HG02571 (cell line): ENCODE results near the gene ANKRD16.

Source experiments
- ATAC-seq: cut with Tn5 transposase; IDR thresholded peaks from one replicate; pipeline ENCODE4 v1.9.1; 2021; ENCODE audit warnings: mild to moderate bottlenecking, moderate library complexity; ENCODE audit not compliant: unreplicated experiment

ANKRD16 gene

DNA sequence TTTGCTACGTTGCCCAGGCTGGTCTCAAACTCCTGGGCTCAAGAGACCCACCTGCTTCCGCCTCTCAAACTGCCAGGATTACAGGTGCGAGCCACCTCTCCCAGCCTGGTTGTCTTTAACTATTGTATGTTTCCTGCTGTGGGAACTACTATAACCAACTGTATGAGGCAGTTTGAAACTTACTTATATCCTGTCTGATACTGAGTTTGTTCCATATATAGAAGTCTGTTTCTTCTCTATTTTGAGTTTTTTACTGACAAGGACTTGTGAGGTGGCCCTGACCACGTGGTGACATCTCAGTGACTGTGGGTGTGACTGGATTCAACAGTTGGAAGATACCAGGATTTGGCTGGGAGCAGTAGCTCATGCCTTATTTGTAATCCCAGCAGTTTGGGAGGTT, 14.5 kb upstream of the ANKRD16 start:
- ATAC-seq: peak; percentile 89

DNA sequence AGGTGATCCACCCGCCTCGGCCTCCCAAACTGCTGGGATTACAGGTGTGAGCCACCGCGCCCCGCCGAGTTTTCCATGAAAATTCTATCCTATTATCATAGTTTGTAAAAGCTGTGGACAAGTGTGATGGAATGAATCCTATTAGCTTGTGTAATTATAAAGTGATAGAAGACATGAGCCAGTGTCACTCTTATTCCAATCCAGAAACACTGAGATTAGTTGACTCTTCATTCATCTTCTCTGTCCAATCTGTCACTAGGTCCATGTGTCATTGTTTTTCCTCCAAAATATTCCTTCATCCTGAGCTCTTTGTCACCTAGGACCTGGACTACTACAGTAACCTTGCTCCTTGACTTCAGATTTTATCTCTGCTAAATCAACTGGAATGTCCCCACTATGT, 13.9 kb upstream of the ANKRD16 start:
- ATAC-seq: no peak

DNA sequence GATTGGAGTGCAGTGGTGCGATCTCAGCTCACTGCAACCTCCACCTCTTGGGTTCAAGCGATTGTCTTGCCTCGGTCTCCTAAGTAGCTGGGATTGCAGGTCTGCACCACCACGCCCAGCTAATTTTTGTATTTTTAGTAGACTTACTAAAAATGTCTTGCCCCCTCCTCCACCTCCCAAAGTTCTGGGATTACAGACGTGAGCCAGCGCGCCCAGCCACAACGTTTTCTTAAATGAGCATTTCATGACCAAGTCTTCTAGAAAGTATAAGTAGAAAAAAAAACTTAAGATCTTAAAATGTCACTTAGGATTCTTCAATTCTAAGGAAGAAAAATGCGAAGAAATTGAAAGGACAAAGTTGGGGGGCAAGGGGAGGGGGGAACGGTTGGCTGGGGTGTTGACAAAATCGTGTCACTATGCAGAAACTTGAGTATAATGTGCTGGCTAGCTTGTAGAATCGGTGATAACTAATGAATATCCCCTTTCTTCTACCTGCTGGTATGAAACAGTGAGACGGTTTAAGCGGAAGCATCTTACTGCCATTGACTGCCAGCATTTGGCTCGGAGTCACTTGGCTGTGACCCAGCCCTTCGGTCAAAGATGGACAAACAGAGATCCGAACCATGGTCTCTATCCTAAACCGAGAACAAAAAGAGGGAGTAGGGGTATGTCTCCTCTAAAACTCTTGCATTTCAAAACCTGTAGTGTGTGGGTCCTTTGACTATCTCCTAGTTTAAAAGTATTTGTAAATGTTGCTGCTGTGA, 13.0 kb upstream of the ANKRD16 start:
- ATAC-seq: no peak

DNA sequence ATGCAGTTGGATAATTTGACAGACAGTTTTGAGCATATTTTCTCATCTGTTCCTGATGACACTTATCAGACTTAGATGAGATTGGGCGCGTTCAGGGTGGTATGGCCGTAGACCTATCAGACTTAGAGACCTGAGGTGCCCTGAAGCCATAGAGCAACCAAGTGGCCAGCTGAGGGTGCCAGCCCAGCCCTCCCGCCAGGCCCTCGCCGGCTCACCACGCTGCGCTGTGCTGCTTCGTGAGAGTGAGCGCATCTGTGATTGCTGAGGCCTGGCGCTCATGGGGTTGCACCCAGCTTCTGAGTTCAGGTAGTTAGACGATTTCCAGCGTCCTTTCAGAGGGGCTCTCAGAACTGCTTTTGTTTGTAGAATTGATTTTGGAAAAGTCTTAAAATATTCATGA, 10.6 kb upstream of the ANKRD16 start:
- no peak for ATAC-seq

DNA sequence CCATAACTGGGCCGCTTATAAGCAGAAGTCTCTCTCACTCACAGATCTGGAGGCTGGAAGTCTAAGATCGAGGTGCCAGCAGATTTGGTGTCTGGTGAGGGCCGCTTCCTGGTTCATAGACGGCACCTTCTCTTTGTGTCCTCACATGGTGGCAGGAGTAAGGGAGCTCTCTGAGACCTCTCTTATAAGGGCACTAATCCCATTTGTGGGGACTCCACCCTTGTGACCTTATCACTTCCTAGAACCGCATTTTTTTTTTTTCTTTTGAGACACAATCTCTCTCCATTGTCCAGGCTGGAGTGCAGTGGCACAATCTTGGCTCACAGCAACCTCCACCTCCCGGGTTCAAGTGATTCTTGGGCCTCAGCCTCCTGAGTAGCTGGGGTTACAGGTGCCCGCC, 8.5 kb upstream of the ANKRD16 start:
- no peak for ATAC-seq

DNA sequence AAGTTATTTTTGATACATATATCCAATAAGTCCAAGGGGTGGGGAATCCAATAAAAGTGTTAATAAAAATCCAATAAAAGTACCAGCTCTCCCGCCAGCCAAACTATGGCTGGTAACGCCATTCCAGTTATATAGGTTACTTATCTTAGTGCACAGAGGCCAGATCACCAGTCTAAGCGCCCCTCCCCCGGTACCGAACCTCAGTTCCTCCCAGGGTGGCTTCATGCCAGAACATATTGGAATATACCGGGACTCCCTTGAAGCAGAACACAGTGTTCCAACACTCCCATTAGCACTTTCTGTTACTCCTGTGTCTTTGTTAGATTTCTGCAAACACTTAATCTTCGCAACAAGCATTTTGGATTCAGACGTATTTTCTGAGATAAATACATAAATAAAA, 7.8 kb upstream of the ANKRD16 start:
- ATAC-seq: no peak

DNA sequence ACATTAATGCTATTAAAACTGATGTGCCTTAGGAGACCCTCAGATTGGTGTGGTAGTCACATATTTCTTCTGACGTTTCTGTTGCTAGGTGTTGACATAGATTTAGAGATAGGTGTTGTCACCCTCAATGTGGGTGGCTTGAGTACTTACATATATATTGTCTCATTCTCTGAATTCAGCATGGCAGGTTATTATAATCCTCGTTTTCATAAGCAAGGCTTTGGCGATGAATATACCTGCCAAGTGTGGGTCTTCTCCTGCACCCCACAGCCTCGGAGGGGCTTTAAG, 7.3 kb upstream of the ANKRD16 start:
- no peak for ATAC-seq

DNA sequence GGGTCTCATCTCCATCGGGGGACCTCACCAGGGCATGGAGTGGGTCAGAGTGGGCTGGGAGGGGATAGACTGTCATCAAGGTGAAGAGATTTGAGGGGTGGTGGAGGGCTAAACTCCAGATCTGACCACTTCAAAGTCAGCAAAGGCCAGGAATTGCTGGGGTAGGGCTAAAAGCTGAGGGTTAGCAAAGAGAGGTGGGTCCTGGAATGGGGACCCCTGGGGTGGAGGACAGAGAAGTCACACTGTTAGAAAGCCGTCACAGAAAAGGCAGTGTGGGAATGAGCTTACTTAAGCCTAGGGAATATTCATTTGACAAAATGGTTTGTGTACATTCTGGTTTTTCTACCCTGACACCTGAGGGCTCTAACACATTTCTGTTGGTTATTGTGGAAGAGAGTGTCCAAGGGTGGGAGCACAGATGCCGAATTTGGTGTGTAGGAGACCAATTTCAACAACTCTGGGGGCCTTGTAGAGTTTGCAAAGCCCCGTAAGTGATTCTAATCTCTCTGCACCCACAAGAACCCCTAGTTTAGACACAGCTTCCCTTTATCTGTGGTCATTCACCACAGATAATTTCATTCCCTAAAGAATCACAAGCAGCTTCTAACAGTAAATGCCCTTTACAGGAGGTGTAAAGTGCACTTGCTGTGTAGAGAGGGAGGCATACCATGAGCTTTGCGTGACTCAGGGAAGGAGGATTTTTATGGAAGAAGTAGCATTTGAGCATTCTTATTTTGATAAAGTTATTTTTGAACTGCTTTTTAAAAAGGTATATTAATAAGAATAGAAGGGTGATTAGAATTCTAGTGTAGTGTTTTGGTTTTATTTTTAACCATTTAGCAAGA, 6.7 kb upstream of the ANKRD16 start:
- peak; percentile 23 for ATAC-seq

DNA sequence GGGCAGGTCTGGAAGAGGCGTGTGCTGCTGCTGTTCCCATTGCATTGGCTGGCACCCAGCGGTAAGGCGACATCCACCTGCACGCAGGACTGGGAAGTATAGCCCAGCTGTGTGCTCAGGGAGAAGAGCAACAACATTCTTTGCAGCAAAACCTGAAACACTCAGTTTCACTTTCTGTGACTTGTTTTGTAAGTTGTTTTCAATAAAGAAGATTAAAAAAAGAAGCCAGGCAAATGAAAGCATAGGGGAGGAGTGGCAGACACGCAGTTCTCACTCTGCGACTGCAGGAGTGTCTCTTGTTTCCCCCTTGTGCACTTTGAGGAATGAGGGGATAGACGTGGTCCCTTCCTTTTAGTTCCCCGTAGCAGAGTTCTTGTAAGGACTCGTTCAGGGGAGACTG, 6.1 kb upstream of the ANKRD16 start:
- peak; percentile 71 for ATAC-seq

DNA sequence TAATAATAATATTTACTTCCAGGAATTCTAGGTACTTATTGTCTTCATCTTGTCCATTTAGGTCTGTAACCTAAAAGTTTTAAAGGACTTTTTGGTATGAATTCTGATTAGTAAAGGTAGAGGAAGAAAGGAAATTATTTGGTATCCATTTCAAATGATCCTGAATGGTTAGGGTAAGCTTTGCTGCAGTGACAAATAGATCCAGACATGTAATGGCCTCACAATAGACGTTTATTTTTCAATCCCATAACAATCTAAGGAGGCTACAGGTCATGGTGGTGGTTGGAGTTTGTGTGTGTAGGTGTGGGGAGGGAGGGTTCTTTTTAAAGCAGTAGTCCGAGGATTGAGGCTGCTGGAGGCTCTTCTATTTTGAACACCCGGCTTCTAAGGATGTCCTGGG, 5.7 kb upstream of the ANKRD16 start:
- no peak for ATAC-seq

DNA sequence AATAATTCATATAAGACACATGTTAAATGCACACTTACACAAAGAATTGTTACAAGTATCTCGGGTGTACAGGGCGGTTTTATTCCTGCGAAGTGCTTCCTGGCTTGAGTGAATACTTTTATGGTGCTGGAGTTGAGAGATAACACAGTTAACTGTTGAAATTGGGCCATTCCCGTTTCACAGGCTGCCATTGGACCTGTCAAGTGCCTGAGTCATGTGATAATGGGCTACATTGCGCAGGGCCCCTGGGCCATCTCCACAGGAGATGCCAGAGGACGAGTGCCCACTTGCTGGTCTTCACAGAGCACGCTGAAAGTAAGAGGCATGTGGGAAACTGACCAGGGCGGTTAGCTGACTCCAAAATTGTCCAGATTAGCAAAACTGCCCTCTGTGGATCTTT, 5.2 kb upstream of the ANKRD16 start:
- no peak for ATAC-seq

DNA sequence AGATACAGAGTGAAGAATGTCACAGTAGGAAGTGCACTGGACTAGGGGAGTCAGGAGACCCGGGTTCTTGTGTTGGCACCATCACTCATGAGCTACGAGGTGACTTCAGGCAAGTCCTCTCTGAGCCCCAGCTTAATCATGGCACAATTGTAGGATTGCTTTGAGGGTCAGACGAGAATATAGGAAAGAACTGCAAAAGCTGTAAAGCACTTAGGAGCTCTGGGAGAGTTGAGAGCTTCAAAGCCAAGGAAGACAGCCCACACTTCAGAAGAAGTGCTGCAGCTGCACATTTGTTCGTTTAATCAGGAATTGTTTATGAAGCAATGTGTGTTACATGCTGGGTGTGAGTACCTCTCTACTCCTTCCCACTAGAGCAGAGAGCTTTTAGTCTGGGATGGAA, 4.7 kb upstream of the ANKRD16 start:
- no peak for ATAC-seq

DNA sequence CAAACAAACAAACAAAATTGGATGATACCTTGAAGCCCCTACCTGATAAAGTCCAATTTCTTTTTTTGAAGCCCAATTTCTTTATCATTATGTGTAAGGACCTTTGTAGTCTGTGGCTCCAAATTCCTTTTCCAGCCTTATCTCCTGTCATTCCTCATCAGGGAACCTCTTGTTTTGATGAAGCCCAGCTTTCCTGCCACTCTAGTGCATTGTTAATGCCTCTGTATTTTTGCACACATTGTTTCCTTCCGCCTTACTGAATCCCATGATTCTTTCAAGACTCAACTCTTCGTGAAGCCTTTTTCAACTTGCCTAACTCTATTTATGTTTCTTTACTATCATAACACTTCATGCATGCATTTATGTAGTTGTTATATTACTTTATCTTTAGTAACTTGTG, 3.6 kb upstream of the ANKRD16 start:
- ATAC-seq: no peak

DNA sequence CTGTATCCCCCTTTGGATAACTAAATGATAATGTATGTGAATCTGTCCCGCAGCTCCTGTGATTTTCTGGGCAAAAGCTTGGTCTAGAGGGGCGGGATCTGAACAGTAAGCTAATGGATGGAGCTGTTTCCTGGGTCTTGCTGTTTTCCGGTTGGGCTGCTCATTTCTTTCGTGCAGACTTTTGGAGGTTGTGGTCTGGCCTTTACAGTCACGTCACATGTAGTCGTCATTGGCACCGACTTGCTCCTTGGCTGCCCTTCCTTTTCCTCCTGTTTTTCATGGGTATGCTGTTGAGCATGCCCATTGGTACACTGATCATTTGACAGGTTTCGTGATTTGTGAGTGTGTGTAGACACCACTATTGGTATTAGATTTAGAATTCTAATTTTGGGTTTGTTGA, 2.3 kb upstream of the ANKRD16 start:
- ATAC-seq: no peak

DNA sequence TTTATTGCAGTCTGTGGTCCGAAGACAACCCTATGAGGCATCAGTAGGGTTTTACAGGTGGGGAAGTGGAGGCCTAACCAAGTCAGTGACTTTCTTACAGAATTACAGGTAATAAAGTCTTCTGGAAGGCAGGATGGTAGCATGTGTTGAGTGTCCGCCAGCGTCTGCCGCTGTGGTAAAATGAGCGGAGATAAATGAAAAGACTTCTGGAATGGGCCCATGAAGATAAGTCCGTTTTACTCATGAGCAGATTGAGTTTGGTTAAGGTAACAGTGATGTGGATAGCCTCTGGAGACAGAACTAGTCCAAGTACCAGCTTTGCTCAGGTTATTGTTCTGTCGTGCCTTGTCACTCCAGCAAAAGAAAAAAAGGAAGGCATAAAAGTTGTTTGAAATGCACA, 1.3 kb upstream of the ANKRD16 start:
- ATAC-seq: no peak

DNA sequence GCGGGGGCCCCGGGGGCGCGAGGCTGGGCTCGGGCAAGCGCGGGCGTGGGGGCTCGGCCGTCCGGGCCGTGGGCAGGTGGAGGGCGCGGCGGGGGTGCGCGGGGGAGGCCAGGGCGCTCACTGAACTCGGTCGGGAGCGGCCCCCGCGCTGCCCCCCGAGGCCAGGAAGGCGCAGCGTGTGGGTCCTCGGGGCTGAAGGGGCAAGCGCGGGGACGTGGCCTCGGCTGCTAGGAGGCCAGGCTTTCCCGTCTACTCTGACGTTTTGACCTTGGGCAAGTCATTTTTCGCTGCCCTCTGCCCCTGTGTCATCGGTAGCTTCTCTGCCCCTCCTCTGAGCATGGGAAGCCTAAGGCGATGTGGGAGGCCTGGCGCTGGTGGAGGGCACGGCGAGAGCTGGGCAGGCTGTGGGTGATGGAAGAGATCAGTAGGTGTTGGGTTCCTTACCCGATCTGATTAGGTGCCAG, 791 bp upstream of the ANKRD16 start:
- ATAC-seq: peak; percentile 6

DNA sequence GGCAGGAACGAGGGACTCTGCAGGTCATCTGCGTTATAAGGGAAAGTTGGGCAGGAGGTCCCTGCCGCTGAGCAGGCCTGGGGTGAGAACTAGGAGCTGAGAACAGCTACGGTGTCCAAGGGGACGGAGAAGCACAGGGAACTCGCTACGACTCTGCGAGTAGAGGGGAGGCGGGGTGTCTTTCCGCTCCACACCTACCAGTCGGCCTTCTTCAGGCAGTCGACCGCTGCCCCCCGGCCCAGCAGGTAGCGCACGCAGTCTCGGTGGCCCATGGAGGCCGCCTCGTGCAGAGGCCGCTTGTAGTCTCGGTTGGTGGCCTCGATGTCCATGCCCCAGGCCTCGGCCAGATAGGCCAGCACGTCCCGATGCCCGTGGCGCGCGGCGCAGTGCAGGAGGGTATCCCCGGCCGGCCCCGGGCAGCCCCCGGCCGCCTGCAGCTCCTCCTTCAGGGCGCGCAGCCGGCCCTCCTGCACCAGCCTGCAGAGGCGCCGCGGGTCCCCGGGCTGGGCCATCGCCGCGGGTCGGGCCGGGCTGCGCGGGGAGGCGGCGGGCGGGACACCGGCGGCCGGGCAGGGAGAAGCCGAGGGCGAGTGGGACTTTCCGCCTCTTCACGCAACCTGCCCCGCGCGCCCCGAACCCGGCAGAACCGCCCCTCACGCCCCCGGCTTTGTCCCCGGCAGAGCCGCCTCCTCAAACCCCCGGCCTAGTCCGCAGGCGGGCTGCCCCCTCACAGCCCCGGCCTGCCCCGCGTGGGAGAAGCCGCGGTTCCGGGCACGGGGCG, 660 bp downstream of the ANKRD16 start:
- ATAC-seq: peak; percentile 28

DNA sequence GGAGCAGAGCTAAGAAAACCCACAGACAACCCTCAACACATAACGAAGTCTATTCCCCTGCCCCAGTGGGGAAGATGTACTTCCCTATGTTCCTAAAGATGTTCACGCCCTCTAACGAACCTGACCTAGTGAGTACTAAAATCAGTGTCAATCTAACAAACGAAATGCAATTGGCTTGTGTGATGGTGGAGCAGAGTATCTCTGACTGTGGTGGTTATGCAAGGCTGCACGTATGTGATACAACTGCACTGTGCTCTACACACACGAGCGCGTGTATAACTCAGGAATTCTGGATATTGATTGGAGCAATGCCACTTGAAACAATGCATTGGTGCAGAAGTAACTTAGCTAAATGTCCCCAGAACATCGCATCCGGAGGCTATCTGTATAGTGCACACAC, 1.3 kb downstream of the ANKRD16 start:
- ATAC-seq: no peak

DNA sequence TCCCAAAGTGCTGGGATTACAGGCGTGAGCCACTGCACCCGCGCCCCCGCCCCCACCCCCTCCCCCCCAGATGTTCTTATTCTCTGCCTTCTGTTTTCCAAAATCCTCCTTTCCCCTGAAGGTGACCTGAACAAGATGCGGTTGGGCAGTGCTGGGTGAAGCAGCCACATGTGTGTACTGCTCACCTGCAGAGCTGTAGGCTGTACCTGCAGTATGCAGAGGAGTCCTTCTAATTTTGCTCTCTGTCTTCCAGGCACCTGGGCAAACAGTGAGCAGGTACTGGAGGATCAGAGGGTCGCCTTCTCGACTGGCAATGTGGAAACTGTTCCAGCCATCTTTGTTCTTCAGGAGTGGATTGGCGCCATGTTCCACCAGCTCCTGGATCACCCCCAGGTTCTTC, 2.1 kb downstream of the ANKRD16 start:
- no peak for ATAC-seq

DNA sequence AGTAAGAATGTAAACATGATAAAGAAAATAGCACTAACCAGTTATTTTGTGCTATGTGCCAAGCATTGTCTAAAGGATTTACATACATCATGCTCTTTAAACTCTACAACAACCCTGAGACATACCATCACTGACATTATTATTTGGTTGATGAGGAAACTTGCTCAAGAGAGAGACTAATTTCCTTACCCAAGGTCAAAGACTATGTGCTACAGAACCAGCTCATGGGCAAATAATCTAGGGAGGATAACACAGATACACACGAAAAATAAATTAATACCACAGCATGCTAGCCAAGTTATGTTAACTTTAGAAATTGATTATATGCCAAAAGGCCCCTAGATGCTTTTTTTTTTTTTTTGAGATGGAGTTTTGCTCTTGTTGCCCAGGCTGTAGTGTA, 2.7 kb downstream of the ANKRD16 start:
- no peak for ATAC-seq

DNA sequence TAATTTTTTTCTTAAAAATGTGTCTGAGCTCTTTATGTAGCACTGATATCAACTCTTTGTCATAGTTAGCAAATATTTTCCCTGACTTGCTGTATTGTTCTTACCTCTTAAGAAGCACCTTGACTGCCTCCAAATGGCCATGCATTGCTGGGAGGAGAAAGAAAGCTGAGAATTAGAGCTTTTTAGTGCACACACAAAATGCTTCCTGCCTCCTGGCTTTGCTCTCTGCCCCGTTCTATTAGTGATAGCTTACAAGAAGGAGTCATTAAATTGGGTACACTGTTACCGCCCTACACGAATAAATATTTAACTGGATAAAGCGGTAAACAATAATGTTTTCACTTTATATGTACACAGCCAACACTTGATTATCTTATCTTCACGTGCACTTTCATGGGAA, 4.1 kb downstream of the ANKRD16 start:
- ATAC-seq: no peak

DNA sequence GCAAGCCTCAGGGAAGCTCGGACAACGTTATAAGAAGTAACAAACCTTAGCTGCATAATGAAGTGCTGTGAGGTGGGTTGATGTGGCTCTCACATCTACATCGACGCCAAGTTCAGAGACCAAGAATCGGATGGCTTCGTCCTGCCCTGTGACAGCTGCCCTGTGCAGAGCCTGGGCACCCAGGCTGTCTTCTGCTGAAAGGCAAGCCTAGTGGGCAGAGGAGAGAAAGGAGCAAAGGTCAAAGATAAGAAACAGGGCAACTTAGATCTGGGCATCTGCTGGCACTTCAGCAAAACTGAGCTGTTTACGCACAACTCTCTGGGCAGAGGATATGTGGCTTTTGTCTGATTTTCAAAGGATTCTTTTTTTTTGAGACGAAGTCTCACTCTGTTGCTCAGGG, 6.7 kb downstream of the ANKRD16 start:
- no peak for ATAC-seq
